ENCODE data around the gene DNM3.
"Not testable (repeated sequence)": the region's sequence is repeated elsewhere in the genome, so short reads cannot be mapped to it uniquely, and the experiment has no call there.

The DNM3 gene

GRCh38 chr1:172054172-172054571, 212.9 kb downstream of the DNM3 start:
- no peak for DNase-seq

- DNase-seq, result not testable (repeated sequence)
These were observed 214.6 kb downstream of the DNM3 start for GRCh38 chr1:172055816-172056419.

GRCh38 chr1:172068334-172068733, 227.0 kb downstream of the DNM3 start:
- DNase-seq, result no peak

- no peak for DNase-seq
These were observed 227.8 kb downstream of the DNM3 start for GRCh38 chr1:172069051-172069450.

GRCh38 chr1:172069534-172069933, 228.2 kb downstream of the DNM3 start:
- DNase-seq, result no peak

- no peak for DNase-seq
These were observed 228.8 kb downstream of the DNM3 start for GRCh38 chr1:172070055-172070454.

- DNase-seq, result no peak
These were observed 230.4 kb downstream of the DNM3 start for GRCh38 chr1:172071746-172072145.

GRCh38 chr1:172079859-172080258, 238.6 kb downstream of the DNM3 start:
- DNase-seq, result not testable (repeated sequence)

GRCh38 chr1:172083191-172083590, 241.9 kb downstream of the DNM3 start:
- DNase-seq, result no peak

- DNase-seq, result no peak
These were observed 243.6 kb downstream of the DNM3 start for GRCh38 chr1:172084876-172085275.

- no peak for DNase-seq
These were observed 244.0 kb downstream of the DNM3 start for GRCh38 chr1:172085317-172085716.

GRCh38 chr1:172086137-172086536, 244.8 kb downstream of the DNM3 start:
- DNase-seq, result no peak

GRCh38 chr1:172088256-172088655, 247.0 kb downstream of the DNM3 start:
- DNase-seq, result no peak

GRCh38 chr1:172089768-172090510, 248.6 kb downstream of the DNM3 start:
- peak; percentile 80 for DNase-seq

- DNase-seq, result no peak
These were observed 249.2 kb downstream of the DNM3 start for GRCh38 chr1:172090511-172090817.

GRCh38 chr1:172095846-172096245, 254.5 kb downstream of the DNM3 start:
- DNase-seq, result no peak

- no peak for DNase-seq
These were observed 263.9 kb downstream of the DNM3 start for GRCh38 chr1:172105230-172105629.

- no peak for DNase-seq
These were observed 266.1 kb downstream of the DNM3 start for GRCh38 chr1:172107316-172107975.

- no peak for DNase-seq
These were observed 267.0 kb downstream of the DNM3 start for GRCh38 chr1:172108161-172108893.

- DNase-seq, result no peak
These were observed 268.1 kb downstream of the DNM3 start for GRCh38 chr1:172109359-172109758.

- no peak for DNase-seq
These were observed 271.3 kb downstream of the DNM3 start for GRCh38 chr1:172112576-172112975.

GRCh38 chr1:172117800-172118199, 276.5 kb downstream of the DNM3 start:
- DNase-seq, result no peak

- DNase-seq, result no peak
These were observed 277.3 kb downstream of the DNM3 start for GRCh38 chr1:172118618-172119017.

GRCh38 chr1:172119184-172119583, 277.9 kb downstream of the DNM3 start:
- no peak for DNase-seq

Measured in GOT3 (cell line).